ENCODE data around the gene SOD2.
"Not testable (repeated sequence)": the region's sequence is repeated elsewhere in the genome, so short reads cannot be mapped to it uniquely, and the experiment has no call there.

Gene SOD2

DNA sequence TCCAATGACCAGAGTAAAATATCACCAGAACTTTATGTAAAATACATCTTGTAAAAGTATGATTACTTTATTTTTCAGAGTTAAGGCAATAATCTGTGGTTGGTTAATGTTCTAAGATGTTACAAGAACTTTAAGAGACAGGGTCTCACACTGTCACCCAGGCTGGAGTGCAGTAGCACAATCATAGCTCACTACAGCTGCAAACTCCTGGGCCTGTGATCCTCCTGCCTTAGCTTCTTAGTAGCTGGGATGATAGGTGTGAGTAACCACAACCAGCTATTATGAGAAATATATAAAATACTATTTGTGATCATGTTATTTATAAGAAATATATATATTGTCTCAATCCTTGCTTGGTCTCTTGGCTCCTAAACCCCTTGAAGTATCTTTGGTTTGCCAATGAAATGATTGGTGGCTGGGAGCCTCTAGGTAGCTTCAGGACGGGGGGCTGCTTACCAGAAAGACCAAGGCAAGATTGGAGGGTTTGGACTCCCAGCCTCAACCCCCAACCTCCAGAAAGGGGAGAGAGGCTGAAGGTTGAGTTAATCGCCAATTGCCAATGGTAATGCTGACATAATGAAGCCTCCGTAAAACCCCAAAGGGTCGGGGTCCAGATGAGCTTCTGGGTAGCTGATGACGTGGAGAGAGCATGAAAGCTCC is 15.4 kb downstream of the SOD2 start:
- TF ChIP-seq, protein P1, sequence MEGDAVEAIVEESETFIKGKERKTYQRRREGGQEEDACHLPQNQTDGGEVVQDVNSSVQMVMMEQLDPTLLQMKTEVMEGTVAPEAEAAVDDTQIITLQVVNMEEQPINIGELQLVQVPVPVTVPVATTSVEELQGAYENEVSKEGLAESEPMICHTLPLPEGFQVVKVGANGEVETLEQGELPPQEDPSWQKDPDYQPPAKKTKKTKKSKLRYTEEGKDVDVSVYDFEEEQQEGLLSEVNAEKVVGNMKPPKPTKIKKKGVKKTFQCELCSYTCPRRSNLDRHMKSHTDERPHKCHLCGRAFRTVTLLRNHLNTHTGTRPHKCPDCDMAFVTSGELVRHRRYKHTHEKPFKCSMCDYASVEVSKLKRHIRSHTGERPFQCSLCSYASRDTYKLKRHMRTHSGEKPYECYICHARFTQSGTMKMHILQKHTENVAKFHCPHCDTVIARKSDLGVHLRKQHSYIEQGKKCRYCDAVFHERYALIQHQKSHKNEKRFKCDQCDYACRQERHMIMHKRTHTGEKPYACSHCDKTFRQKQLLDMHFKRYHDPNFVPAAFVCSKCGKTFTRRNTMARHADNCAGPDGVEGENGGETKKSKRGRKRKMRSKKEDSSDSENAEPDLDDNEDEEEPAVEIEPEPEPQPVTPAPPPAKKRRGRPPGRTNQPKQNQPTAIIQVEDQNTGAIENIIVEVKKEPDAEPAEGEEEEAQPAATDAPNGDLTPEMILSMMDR (IDR thresholded peaks at IDR 0.05; ENCODE audit: borderline replicate concordance, extremely low read depth, low read length, poor library complexity, severe bottlenecking): no peak
- no peak for TF ChIP-seq EZH2 (IDR thresholded peaks at IDR 0.05; ENCODE audit: borderline replicate concordance, low read depth, low read length, severe bottlenecking)
- Histone ChIP-seq H3K36me3 (ENCODE audit: insufficient read depth, low read length) (peaks cover 31% of the 10 kb centered on the region), H3K4me3 (ENCODE audit: low read depth in 1 of 2, low read length in 2 of 2) (no peak overlapping the region), H3K4me2 (ENCODE audit: insufficient read depth, low read length) (no peak overlapping the region), H3K79me2 (ENCODE audit: insufficient read depth, low read length) (no peaks in the 10 kb centered on the region), H3K9ac (ENCODE audit: low read depth, low read length) (no peak overlapping the region), H3K4me1 (ENCODE audit: insufficient read depth, low read length) (no peaks in the 10 kb centered on the region), H3K27ac (ENCODE audit: low read length) (no peak overlapping the region), H2AFZ (ENCODE audit: low read depth, low read length) (no peak overlapping the region), H3K27me3 (ENCODE audit: insufficient read depth, low read length, poor library complexity) (no peaks in the 10 kb centered on the region), H3K9me3 (ENCODE audit: insufficient read depth, low read length, severe bottlenecking) (no peaks in the 10 kb centered on the region), H4K20me1 (ENCODE audit: insufficient read depth, low read length) (no peaks in the 10 kb centered on the region)
- no peak for DNase-seq
- no peak for ATAC-seq (ENCODE audit: insufficient read depth, low read depth)

DNA sequence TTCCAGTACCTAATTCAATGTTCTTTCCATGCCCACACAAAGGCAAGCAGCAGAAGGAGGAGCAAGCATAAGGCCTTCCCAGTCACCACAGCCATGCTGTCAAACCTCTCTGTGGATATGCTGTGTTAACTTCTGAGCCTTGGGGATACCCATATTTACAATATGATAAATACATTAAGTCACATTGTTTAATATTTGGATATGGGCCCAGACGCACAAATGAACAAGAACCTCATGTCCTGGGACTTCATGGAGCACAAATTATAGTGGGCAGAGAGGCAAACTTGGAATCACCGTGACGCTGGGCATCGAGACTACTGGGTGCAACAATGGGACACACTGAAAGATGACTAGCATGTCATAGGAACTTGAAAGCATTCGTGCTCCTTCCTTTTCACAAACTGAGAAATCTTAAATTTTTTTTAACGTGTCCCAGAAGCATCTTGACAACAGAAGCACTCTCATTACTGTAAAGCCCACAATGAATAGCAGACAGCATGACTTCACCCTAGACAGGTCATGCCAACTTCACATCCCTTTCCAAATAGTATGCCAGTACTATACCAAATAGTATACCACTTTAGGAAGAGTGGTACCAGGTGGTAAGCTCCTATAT is 16.0 kb downstream of the SOD2 start:
- Histone ChIP-seq H3K27me3 (ENCODE audit: insufficient read depth, low read length, poor library complexity) (no peaks in the 10 kb centered on the region), H3K27ac (ENCODE audit: low read length) (no peak overlapping the region), H3K9ac (ENCODE audit: low read depth, low read length) (no peak overlapping the region), H3K4me1 (ENCODE audit: insufficient read depth, low read length) (no peaks in the 10 kb centered on the region), H3K4me2 (ENCODE audit: insufficient read depth, low read length) (no peak overlapping the region), H3K79me2 (ENCODE audit: insufficient read depth, low read length) (no peaks in the 10 kb centered on the region), H2AFZ (ENCODE audit: low read depth, low read length) (no peak overlapping the region), H3K36me3 (ENCODE audit: insufficient read depth, low read length) (peaks cover 26% of the 10 kb centered on the region), H3K9me3 (ENCODE audit: insufficient read depth, low read length, severe bottlenecking) (no peaks in the 10 kb centered on the region), H3K4me3 (ENCODE audit: low read depth in 1 of 2, low read length in 2 of 2) (no peak overlapping the region), H4K20me1 (ENCODE audit: insufficient read depth, low read length) (no peaks in the 10 kb centered on the region)
- ATAC-seq (ENCODE audit: insufficient read depth, low read depth): no peak
- TF ChIP-seq, protein P1 (IDR thresholded peaks at IDR 0.05; ENCODE audit: borderline replicate concordance, extremely low read depth, low read length, poor library complexity, severe bottlenecking): no peak
- no peak for TF ChIP-seq EZH2 (IDR thresholded peaks at IDR 0.05; ENCODE audit: borderline replicate concordance, low read depth, low read length, severe bottlenecking)
- DNase-seq: no peak

DNA sequence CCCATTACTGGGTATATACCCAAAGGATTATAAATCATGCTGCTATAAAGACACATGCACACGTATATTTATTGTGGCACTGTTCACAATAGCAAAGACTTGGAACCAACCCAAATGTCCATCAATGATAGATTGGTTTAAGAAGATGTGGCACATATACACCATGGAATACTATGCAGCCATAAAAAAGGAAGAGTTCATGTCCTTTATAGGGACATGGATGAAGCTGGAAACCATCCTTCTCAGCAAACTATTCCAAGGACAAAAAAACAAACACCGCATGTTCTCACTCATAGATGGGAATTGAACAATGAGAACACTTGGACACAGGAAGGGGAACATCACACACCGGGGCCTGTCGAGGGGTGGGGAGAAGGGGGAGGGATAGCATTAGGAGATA is 16.8 kb downstream of the SOD2 start:
- not testable (repeated sequence) for H3K9ac ChIP-seq (ENCODE audit: low read depth, low read length); DNase-seq; H3K79me2 ChIP-seq (ENCODE audit: insufficient read depth, low read length); ATAC-seq (ENCODE audit: insufficient read depth, low read depth); H3K4me1 ChIP-seq (ENCODE audit: insufficient read depth, low read length); H4K20me1 ChIP-seq (ENCODE audit: insufficient read depth, low read length); H3K27ac ChIP-seq (ENCODE audit: low read length); H3K4me2 ChIP-seq (ENCODE audit: insufficient read depth, low read length); H3K4me3 ChIP-seq (ENCODE audit: low read depth in 1 of 2, low read length in 2 of 2); H3K9me3 ChIP-seq (ENCODE audit: insufficient read depth, low read length, severe bottlenecking); H3K27me3 ChIP-seq (ENCODE audit: insufficient read depth, low read length, poor library complexity); H2AFZ ChIP-seq (ENCODE audit: low read depth, low read length)
- H3K36me3 ChIP-seq (ENCODE audit: insufficient read depth, low read length): peaks cover 21% of the 10 kb centered on the region

DNA sequence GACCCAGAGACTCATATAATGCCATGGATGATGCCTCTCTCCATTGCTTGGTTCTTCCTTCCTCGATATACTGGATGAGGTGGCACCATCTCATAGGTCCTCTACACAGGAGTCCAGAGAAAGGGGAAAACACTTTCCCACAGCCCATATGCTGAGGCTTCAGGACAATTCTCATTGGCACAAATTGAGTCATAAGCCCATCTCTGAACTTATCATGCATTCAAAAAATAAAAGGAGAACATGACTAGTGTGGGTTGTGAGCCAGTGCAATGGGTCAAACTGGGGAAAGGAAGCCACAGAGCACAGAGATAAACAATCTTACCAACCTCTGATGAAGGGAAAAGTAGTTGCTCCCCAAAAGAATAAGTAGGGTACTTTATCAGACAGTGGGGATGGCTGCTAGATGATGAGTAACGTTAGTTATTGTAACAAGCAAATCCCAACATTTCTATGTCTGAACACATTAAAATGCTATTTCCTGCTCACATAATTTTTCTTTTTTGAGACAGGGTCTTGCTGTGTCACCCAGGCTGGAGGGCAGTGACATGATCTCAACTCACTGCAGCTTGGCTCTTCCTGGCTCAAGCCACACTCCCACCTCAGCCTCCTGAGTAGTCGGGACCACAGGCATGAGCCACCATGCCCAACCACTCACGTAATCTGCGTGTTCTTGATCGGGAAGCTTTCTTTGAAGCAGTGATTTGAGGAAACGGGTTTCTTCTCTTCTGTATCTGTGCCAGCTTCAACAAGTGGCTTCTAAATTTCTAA is 27.0 kb downstream of the SOD2 start:
- peaks cover 12% of the 10 kb centered on the region for H3K9me3 ChIP-seq (ENCODE audit: insufficient read depth, low read length, severe bottlenecking)
- H2AFZ ChIP-seq (ENCODE audit: low read depth, low read length): no peak overlapping the region
- no peak for DNase-seq
- peaks cover 3% of the 10 kb centered on the region; the same call in 1 of the 2 replicates for H3K36me3 ChIP-seq (ENCODE audit: insufficient read depth, low read length)
- no peaks in the 10 kb centered on the region for H3K4me1 ChIP-seq (ENCODE audit: insufficient read depth, low read length)
- no peaks in the 10 kb centered on the region for H3K27me3 ChIP-seq (ENCODE audit: insufficient read depth, low read length, poor library complexity)
- H3K4me3 ChIP-seq (ENCODE audit: low read depth in 1 of 2, low read length in 2 of 2): no peak overlapping the region
- H3K4me2 ChIP-seq (ENCODE audit: insufficient read depth, low read length): no peak overlapping the region
- no peak for ATAC-seq (ENCODE audit: insufficient read depth, low read depth)
- no peak overlapping the region for H3K27ac ChIP-seq (ENCODE audit: low read length)
- no peak overlapping the region for H3K9ac ChIP-seq (ENCODE audit: low read depth, low read length)
- no peaks in the 10 kb centered on the region for H3K79me2 ChIP-seq (ENCODE audit: insufficient read depth, low read length)
- no peaks in the 10 kb centered on the region for H4K20me1 ChIP-seq (ENCODE audit: insufficient read depth, low read length)
- TF ChIP-seq EZH2 (IDR thresholded peaks at IDR 0.05; ENCODE audit: borderline replicate concordance, low read depth, low read length, severe bottlenecking): no peak
- TF ChIP-seq, protein P1 (IDR thresholded peaks at IDR 0.05; ENCODE audit: borderline replicate concordance, extremely low read depth, low read length, poor library complexity, severe bottlenecking): no peak

DNA sequence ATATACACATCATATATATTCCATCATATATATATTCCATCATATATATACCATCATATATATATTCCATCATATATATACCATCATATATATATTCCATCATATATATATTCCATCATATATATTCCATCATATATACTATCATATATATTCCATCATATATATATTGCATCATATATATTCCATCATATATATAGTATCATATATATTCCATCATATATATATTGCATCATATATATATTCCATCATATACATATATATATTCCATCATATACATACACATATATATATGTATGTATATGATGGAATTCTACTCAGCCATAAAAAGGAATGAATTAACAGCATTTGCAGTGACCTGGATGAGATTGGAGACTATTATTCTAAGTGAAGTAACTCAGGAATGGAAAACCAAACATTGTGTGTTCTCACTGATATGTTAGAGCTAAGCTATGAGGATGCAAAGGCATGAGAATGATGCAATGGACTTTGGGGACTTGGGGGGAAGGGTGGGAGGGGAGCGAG is 29.6 kb downstream of the SOD2 start:
- H3K4me2 ChIP-seq (ENCODE audit: insufficient read depth, low read length); H3K36me3 ChIP-seq (ENCODE audit: insufficient read depth, low read length); H3K27me3 ChIP-seq (ENCODE audit: insufficient read depth, low read length, poor library complexity); DNase-seq; H3K9ac ChIP-seq (ENCODE audit: low read depth, low read length); H2AFZ ChIP-seq (ENCODE audit: low read depth, low read length); H4K20me1 ChIP-seq (ENCODE audit: insufficient read depth, low read length); H3K4me1 ChIP-seq (ENCODE audit: insufficient read depth, low read length); H3K27ac ChIP-seq (ENCODE audit: low read length); ATAC-seq (ENCODE audit: insufficient read depth, low read depth); H3K4me3 ChIP-seq (ENCODE audit: low read depth in 1 of 2, low read length in 2 of 2); H3K9me3 ChIP-seq (ENCODE audit: insufficient read depth, low read length, severe bottlenecking); H3K79me2 ChIP-seq (ENCODE audit: insufficient read depth, low read length): not testable (repeated sequence)
